HEK293 (cell line): ENCODE results near the gene ALG11.

Experiments used
- ZSCAN30 ChIP-seq: fragments of 450-650 bp; IDR thresholded peaks from 2 replicates; pipeline ENCODE4 v1.5.1; 2018; ENCODE audit warnings: missing biosample characterization, mild to moderate bottlenecking, missing genetic modification characterization, moderate library complexity
- TF ChIP-seq, protein P1 (sequence below): fragments of 450-650 bp; formaldehyde crosslinking; IDR thresholded peaks from 2 replicates; pipeline ENCODE4 v1.5.1; 2016; ENCODE audit warnings: missing biosample characterization, missing genetic modification characterization
- TF ChIP-seq, protein P2 (sequence below): fragments of 450-650 bp; formaldehyde crosslinking; IDR thresholded peaks from 2 replicates; pipeline ENCODE4 v1.5.1; 2016; ENCODE audit warnings: missing biosample characterization, missing genetic modification characterization, borderline replicate concordance
- TF ChIP-seq, protein P3 (sequence below): fragments of 450-650 bp; formaldehyde crosslinking; IDR thresholded peaks from 2 replicates; pipeline ENCODE4 v1.5.1; 2016; ENCODE audit warnings: missing biosample characterization, missing genetic modification characterization
- TF ChIP-seq, protein P4 (sequence below): fragments of 450-650 bp; formaldehyde crosslinking; IDR thresholded peaks from 2 replicates; pipeline ENCODE4 v1.5.1; 2016; ENCODE audit warnings: missing biosample characterization, missing genetic modification characterization

DNA sequence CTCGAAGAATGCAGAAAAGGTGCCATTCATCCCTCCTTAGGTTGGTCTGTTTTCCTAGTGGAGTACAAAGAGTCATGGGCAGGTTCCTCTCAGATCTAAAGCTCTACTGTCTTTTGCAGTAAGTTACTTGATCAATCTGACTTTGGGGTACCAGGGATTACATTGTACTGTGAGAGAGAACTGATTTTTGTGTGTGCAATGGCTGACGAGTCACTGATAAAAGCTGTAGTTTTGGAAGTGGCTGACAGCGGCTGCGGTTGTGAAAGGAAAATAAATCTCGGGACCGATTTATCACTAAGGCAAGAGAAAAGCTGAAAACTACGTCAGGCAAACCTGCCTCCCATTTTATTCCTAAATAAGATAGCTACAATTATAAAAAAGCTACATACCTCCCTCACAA, 39.2 kb downstream of the ALG11 start:
- no peak for TF ChIP-seq ZSCAN30 (tag by site-specific recombination)
- TF ChIP-seq, protein P1, sequence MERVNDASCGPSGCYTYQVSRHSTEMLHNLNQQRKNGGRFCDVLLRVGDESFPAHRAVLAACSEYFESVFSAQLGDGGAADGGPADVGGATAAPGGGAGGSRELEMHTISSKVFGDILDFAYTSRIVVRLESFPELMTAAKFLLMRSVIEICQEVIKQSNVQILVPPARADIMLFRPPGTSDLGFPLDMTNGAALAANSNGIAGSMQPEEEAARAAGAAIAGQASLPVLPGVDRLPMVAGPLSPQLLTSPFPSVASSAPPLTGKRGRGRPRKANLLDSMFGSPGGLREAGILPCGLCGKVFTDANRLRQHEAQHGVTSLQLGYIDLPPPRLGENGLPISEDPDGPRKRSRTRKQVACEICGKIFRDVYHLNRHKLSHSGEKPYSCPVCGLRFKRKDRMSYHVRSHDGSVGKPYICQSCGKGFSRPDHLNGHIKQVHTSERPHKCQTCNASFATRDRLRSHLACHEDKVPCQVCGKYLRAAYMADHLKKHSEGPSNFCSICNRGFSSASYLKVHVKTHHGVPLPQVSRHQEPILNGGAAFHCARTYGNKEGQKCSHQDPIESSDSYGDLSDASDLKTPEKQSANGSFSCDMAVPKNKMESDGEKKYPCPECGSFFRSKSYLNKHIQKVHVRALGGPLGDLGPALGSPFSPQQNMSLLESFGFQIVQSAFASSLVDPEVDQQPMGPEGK (tag by site-specific recombination): no peak
- TF ChIP-seq, protein P2, sequence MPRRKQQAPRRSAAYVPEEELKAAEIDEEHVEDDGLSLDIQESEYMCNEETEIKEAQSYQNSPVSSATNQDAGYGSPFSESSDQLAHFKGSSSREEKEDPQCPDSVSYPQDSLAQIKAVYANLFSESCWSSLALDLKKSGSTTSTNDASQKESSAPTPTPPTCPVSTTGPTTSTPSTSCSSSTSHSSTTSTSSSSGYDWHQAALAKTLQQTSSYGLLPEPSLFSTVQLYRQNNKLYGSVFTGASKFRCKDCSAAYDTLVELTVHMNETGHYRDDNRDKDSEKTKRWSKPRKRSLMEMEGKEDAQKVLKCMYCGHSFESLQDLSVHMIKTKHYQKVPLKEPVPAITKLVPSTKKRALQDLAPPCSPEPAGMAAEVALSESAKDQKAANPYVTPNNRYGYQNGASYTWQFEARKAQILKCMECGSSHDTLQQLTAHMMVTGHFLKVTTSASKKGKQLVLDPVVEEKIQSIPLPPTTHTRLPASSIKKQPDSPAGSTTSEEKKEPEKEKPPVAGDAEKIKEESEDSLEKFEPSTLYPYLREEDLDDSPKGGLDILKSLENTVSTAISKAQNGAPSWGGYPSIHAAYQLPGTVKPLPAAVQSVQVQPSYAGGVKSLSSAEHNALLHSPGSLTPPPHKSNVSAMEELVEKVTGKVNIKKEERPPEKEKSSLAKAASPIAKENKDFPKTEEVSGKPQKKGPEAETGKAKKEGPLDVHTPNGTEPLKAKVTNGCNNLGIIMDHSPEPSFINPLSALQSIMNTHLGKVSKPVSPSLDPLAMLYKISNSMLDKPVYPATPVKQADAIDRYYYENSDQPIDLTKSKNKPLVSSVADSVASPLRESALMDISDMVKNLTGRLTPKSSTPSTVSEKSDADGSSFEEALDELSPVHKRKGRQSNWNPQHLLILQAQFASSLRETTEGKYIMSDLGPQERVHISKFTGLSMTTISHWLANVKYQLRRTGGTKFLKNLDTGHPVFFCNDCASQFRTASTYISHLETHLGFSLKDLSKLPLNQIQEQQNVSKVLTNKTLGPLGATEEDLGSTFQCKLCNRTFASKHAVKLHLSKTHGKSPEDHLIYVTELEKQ (tag by site-specific recombination): no peak
- TF ChIP-seq, protein P3, sequence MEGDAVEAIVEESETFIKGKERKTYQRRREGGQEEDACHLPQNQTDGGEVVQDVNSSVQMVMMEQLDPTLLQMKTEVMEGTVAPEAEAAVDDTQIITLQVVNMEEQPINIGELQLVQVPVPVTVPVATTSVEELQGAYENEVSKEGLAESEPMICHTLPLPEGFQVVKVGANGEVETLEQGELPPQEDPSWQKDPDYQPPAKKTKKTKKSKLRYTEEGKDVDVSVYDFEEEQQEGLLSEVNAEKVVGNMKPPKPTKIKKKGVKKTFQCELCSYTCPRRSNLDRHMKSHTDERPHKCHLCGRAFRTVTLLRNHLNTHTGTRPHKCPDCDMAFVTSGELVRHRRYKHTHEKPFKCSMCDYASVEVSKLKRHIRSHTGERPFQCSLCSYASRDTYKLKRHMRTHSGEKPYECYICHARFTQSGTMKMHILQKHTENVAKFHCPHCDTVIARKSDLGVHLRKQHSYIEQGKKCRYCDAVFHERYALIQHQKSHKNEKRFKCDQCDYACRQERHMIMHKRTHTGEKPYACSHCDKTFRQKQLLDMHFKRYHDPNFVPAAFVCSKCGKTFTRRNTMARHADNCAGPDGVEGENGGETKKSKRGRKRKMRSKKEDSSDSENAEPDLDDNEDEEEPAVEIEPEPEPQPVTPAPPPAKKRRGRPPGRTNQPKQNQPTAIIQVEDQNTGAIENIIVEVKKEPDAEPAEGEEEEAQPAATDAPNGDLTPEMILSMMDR: no peak
- TF ChIP-seq, protein P4, sequence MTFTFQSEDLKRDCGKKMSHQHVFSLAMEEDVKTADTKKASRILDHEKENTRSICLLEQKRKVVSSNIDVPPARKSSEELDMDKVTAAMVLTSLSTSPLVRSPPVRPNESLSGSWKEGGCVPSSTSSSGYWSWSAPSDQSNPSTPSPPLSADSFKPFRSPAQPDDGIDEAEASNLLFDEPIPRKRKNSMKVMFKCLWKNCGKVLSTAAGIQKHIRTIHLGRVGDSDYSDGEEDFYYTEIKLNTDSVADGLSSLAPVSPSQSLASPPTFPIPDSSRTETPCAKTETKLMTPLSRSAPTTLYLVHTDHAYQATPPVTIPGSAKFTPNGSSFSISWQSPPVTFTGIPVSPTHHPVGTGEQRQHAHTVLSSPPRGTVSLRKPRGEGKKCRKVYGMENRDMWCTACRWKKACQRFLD (tag by site-specific recombination): no peak
